KMS-11 (cell line): ENCODE measurements around the gene GTPBP4.

Source experiments
- H2AFZ ChIP-seq: fragments of 200-600 bp; sonication (generic); 2 replicates; pipeline ENCODE4 v1.6.1; 2016; ENCODE audit warnings: antibody characterized with exemption, mixed run types, low read depth
- H3K27ac ChIP-seq: fragments of 200-600 bp; sonication (generic); 2 replicates; pipeline ENCODE4 v1.6.1; 2016; ENCODE audit warnings: mild to moderate bottlenecking, mixed run types
- H3K27me3 ChIP-seq: fragments of 200-600 bp; sonication (generic); 2 replicates; pipeline ENCODE4 v1.6.1; 2017; ENCODE audit warnings: mild to moderate bottlenecking, low read depth, mixed run types, moderate library complexity; ENCODE audit not compliant: insufficient read depth
- H3K36me3 ChIP-seq: fragments of 200-600 bp; sonication (generic); 2 replicates; pipeline ENCODE4 v1.6.1; 2017; ENCODE audit warnings: mild to moderate bottlenecking, mixed run types; ENCODE audit not compliant: insufficient read depth
- H3K4me1 ChIP-seq: fragments of 200-600 bp; sonication (generic); 2 replicates; pipeline ENCODE4 v1.6.1; 2016; ENCODE audit warnings: mild to moderate bottlenecking, low read depth, mixed run types; ENCODE audit not compliant: poor library complexity, severe bottlenecking
- H3K4me2 ChIP-seq: fragments of 200-600 bp; sonication (generic); 2 replicates; pipeline ENCODE4 v1.7.0; 2016; ENCODE audit warnings: mild to moderate bottlenecking, mixed run types
- H3K4me3 ChIP-seq: fragments of 200-600 bp; sonication (generic); IDR thresholded peaks from 2 replicates; pipeline ENCODE4 v1.6.1; 2017; ENCODE audit warnings: low read depth, low read length, mixed read lengths; ENCODE audit not compliant: insufficient read depth
- H3K79me2 ChIP-seq: fragments of 200-600 bp; sonication (generic); 2 replicates; pipeline ENCODE4 v1.6.1; 2016; ENCODE audit warnings: low read depth, mixed run types; ENCODE audit not compliant: insufficient read depth
- H3K9ac ChIP-seq: fragments of 200-600 bp; sonication (generic); 2 replicates; pipeline ENCODE4 v1.6.1; 2016; ENCODE audit warnings: mild to moderate bottlenecking, mixed run types
- H4K20me1 ChIP-seq: fragments of 200-600 bp; sonication (generic); 2 replicates; pipeline ENCODE4 v1.6.1; 2016; ENCODE audit warnings: mild to moderate bottlenecking, mixed run types; ENCODE audit not compliant: insufficient read depth
- TF ChIP-seq, protein P1 (sequence below): fragments of 200-600 bp; sonication (generic); conservative IDR thresholded peaks from 2 replicates; pipeline ENCODE4 v1.6.1; 2017; ENCODE audit warnings: low read depth, mild to moderate bottlenecking, antibody characterized with exemption, low read length, moderate library complexity, mixed read lengths

Gene GTPBP4

DNA sequence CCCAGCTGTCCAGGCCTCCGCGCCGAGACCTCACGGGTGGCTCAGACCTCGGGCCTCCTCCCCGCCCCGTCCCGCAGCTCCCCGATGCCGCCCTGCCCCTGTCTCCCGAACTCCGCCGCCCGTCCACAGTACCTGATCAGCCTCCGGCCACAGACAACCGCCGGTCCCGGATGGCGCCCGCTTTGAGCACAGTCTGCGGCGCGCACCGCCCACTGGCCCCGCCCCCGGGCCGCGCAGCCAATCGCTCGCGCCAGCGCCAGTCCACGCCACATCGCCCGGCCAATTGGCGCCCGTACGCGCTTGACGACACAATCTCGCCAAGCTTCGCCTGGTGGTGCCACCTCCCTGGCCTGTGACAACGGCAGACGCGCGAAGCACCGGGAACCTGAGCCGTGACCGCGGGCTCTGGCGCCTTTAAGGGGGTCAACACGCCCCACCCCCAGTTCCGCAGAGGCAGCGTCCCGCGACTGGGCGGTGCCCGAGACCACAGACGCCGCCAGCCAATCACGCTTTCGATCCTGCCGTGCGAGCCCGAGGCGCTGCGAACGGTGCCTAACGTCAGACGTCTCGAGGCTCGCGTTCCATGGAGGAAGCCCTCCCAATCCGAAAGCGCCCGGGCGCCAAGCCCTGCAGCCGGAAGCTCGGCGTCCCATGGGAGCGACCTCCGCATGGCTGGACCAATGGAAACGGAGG is 60.6 kb downstream of the GTPBP4 start, which contains the start of gene IDI1:
Gene IDI1 (minus strand): TSS at position 388 of the 693 bp plus-strand sequence. CDS start 116 bp downstream, at position 272.
- Histone ChIP-seq H3K27me3 (no peaks in the 10 kb centered on the region), H3K4me1 (peaks cover 22% of the 10 kb centered on the region), H3K4me2 (peak within 1 kb of the TSS; percentile 89), H3K9ac (peak within 1 kb of the TSS; percentile 75), H4K20me1 (0 out of 2 replicates have a peak, but pooled peaks cover 8% of the 10 kb centered on the region), H2AFZ (peak within 1 kb of the TSS; percentile 45), H3K79me2 (peaks cover 80% of the 10 kb centered on the region), H3K36me3 (peaks cover 1% of the 10 kb centered on the region; the same call in 1 of the 2 replicates), H3K27ac (peak within 1 kb of the TSS; percentile 87), H3K4me3 (peak within 1 kb of the TSS; percentile 62)
- TF ChIP-seq, protein P1, sequence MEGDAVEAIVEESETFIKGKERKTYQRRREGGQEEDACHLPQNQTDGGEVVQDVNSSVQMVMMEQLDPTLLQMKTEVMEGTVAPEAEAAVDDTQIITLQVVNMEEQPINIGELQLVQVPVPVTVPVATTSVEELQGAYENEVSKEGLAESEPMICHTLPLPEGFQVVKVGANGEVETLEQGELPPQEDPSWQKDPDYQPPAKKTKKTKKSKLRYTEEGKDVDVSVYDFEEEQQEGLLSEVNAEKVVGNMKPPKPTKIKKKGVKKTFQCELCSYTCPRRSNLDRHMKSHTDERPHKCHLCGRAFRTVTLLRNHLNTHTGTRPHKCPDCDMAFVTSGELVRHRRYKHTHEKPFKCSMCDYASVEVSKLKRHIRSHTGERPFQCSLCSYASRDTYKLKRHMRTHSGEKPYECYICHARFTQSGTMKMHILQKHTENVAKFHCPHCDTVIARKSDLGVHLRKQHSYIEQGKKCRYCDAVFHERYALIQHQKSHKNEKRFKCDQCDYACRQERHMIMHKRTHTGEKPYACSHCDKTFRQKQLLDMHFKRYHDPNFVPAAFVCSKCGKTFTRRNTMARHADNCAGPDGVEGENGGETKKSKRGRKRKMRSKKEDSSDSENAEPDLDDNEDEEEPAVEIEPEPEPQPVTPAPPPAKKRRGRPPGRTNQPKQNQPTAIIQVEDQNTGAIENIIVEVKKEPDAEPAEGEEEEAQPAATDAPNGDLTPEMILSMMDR = no peak

DNA sequence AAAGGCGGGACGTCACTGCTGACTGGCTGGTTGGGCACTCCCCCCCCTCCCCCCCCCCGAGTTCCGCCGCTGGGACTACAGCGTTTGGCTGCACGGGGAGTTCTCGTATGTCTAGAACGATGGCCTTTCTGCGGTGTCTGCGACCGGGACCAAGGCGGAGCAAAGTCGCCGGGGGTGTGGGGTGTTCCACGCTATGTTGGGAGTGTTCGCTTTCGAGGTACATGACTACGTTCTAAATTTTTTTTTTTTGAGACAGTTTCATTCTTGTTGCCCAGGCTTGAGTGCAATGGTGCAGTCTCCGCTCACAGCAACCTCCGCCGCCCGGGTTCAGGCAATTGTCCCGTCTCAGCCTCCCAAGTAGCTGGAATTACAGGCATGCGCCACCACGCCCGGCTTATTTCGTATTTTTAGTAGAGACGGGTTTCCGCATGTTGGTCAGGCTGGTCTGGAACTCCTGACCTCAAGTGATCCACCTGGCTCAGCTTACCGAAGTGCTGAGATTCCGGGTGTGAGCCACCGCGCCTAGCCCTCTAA is 61.3 kb downstream of the GTPBP4 start:
- TF ChIP-seq, protein P1 = no peak
- Histone ChIP-seq H3K4me1 (peaks cover 27% of the 10 kb centered on the region), H3K4me2 (peak overlapping the region; percentile 89), H3K79me2 (peaks cover 80% of the 10 kb centered on the region), H3K9ac (peak overlapping the region; percentile 75), H3K27ac (peak overlapping the region; percentile 87), H4K20me1 (0 out of 2 replicates have a peak, but pooled peaks cover 8% of the 10 kb centered on the region), H3K4me3 (peak overlapping the region; percentile 50), H2AFZ (peak overlapping the region; percentile 20), H3K36me3 (no peaks in the 10 kb centered on the region), H3K27me3 (no peaks in the 10 kb centered on the region)

DNA sequence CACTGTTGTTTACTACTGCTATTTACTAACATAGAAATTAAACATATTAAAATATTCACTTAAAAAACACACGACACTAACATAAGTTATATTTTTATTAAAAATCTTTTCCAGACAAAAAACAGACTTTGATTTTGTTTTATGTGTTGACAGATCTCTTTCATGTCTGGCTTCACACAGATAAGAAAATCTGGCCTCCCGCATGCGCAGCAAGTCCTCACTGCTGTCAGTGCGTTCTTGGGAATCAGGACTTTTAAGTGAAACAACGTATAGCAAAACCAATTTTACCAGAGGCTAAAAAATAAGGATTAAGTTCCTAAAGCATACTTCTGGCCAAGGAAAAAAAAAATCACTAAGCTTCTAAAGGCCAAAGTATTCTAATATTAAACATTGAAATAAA is 61.9 kb downstream of the GTPBP4 start:
- no peaks in the 10 kb centered on the region for H3K36me3 ChIP-seq
- H3K4me2 ChIP-seq = peak overlapping the region; percentile 89
- H3K27ac ChIP-seq = peak overlapping the region; percentile 87
- H3K4me1 ChIP-seq = peaks cover 33% of the 10 kb centered on the region
- H3K9ac ChIP-seq = peak overlapping the region; percentile 75
- H3K4me3 ChIP-seq = peak overlapping the region; percentile 50
- peak overlapping the region; percentile 20; the same call in 1 of the 2 replicates for H2AFZ ChIP-seq
- H3K79me2 ChIP-seq = peaks cover 80% of the 10 kb centered on the region
- no peaks in the 10 kb centered on the region for H3K27me3 ChIP-seq
- 0 out of 2 replicates have a peak, but pooled peaks cover 3% of the 10 kb centered on the region for H4K20me1 ChIP-seq
- TF ChIP-seq, protein P1 = no peak

DNA sequence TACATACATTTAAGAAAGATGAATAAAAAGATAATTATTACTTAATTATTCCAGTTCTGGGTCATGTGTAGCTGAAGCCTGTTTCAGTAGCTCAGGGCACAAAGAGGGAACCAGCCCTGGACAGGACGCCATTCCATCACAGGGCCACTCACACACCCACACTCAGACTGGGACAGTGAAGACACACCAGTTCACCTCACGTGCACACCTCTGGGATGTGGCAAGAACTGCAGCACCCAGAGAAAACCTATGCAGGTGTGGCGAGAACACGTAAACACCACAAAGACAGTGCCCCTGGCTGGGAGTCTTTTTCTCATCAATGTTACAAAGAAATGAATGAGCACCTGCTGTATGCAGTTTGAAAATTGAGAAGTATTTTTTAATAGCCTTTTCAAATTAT is 62.3 kb downstream of the GTPBP4 start:
- no peaks in the 10 kb centered on the region for H3K36me3 ChIP-seq
- H3K79me2 ChIP-seq = peaks cover 80% of the 10 kb centered on the region
- no peak overlapping the region for H3K4me3 ChIP-seq
- TF ChIP-seq, protein P1 = no peak
- 0 out of 2 replicates have a peak overlapping the region, but pooled peaks have one; percentile 75 for H3K9ac ChIP-seq
- H3K4me1 ChIP-seq = peaks cover 37% of the 10 kb centered on the region
- peak overlapping the region; percentile 89 for H3K4me2 ChIP-seq
- no peaks in the 10 kb centered on the region for H3K27me3 ChIP-seq
- H4K20me1 ChIP-seq = 0 out of 2 replicates have a peak, but pooled peaks cover 4% of the 10 kb centered on the region
- H2AFZ ChIP-seq = no peak overlapping the region
- peak overlapping the region; percentile 87; the same call in 1 of the 2 replicates for H3K27ac ChIP-seq
